GDM1 (cell line): ENCODE data around the gene AZU1.

Source experiments
- DNase-seq: peaks from one replicate; lab custom pipeline; 2025; lab: John Stamatoyannopoulos, UW

The AZU1 gene, protein sequence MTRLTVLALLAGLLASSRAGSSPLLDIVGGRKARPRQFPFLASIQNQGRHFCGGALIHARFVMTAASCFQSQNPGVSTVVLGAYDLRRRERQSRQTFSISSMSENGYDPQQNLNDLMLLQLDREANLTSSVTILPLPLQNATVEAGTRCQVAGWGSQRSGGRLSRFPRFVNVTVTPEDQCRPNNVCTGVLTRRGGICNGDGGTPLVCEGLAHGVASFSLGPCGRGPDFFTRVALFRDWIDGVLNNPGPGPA

GRCh38 chr19:827710-828321 is at the start of gene AZU1:
TSS of gene AZU1 (plus strand) at chr19:827837. CDS start at chr19:827847, 10 bp downstream.
- no peak for DNase-seq

DNA sequence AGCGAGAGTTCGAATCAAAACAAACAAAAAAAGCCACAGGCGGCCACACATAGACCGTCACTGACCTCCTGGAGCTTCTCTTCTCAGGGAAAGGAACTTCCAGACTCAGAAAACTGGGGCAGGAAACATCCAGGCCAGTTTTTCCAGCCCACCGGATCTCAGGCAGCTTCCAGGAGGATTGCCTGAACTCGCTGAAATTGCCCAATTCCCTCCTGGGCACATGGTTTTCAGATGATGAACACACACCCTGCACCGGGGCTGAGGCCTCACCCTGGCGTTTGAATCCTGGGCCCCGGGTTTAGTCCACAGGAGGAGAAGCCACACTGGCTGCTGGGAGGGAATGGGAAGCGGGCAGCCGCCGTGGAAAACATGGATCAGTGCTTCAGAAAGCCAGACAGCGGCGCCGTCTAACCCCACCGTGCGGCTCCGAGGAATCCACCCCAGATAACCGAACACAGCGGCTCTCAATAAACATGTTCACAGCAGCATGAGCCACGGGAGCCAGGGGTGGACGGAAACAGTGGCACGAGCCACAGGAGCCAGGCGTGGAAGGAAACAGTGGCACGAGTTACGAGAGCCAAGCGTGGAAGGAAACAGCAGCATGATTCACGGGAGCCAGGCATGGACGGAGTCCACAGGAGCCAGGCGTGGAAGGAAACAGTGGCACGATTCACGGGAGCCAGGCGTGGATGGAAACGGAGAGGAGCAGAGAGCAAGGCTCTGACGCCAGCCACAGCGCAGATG is 48.6 kb upstream of the AZU1 start:
- DNase-seq: no peak

DNA sequence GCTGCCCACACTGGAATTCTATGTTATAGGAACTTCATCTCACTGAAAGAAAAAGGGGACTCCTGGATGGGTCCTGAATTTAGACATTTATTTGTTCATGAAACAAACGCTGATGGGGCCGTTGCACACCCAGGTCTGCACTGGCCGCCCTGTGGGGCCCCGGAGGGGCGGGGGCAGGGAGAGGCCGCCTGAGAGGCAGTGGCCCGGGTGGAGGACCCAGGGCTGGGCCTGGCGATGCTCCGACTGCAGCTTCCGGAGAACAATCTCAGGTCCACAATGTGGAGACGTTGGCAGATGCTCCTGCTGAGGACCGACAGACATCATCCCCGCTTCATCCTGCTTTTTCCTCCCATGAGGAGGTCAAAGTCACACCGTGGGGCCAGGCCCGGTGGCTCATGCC is 46.7 kb upstream of the AZU1 start:
- DNase-seq: no peak

DNA sequence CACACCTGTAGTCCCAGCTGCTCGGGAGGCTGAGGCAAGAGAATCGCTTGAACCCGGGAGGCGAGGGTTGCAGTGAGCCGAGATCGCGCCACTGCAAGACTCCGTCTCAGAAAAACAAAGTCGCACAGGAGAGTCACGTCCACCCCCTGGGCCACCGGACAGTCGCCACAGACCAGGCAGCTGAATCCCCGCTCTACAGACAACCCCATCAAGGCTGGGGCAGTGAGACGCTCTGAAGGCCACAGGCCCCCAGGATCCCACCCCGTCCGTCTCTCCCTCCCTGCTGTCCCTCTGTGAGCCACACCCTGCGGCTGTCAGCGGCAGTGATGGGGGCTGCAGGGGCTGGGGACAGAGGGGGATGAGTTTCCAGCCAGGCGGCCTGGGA is 45.8 kb upstream of the AZU1 start:
- no peak for DNase-seq

GRCh38 chr19:782185-782877 is 45.3 kb upstream of the AZU1 start:
- no peak for DNase-seq

DNA sequence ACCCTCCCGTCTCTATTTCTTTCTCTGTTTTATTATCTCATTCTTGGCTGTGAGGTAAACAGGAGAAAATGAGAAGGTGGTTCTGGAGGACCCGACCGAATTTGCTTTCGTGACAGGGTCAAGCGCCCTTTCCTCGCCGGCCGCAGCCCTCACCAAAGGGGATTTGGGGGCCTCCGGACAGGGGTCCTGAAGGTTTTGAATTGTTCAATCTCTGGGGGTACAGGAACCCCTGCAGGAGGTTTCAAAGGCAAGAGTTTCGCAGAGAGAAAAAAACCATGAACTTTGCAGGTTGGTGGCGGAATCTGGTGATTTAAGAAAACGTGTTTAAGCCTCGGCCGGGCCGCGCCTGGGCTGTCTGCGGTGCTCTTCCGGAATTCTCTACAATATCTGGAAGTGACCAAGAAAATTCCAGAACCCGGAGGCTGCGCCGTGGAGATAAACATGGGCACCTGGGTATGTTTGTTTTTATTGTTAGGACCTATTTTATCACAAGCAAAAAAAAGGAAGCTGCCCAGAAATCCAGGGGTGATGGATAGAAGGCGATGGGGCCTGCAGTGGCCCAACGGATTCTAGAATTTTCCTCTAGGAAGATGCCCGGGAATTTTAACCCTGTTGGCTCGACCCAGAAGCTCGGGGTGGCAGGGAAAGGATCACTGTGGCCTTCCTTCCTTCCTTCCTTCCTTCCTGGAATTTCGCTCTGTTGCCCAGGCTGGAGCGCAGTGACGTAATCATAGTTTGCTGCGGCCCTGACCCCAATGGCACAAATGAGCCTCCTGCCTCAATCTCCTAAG is 44.6 kb upstream of the AZU1 start:
- no peak for DNase-seq

DNA sequence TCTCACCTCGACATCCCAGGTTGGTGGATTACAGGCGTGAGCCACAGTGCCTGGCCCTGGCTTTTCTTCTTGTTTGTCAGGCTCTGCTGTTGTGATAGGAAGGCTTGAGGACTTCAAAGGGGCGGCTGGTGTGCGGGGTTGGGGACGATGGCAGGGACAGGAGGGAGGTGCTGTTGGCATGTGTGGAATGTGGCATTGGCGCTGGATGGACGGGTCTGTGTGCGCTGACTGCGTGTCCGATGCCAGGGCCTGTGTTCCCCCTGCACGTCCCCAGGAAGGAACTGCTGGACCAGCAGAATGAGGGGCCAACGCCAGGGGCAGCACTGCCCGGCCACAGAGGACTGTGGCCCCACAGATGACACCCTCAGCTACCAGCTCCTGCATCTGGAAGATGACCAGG is 43.1 kb upstream of the AZU1 start:
- no peak for DNase-seq

GRCh38 chr19:787536-787935 is 40.1 kb upstream of the AZU1 start:
- no peak for DNase-seq

DNA sequence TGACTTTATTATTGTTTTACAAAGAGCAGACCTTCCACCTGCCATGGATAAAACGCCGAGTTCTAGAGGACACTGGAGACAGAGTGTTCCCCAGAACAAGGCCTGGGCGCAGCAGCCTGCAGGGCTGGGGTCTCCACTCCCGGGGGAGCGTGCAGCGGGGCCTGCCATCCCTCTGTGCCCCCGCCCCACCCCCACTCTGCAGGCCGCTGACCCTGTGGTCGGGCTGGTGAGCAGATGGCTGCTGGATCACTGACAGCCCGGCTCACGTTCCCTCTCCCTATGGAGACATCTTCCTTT is 39.0 kb upstream of the AZU1 start:
- no peak for DNase-seq

GRCh38 chr19:788983-789700 is 38.5 kb upstream of the AZU1 start:
- peak; percentile 37 for DNase-seq

DNA sequence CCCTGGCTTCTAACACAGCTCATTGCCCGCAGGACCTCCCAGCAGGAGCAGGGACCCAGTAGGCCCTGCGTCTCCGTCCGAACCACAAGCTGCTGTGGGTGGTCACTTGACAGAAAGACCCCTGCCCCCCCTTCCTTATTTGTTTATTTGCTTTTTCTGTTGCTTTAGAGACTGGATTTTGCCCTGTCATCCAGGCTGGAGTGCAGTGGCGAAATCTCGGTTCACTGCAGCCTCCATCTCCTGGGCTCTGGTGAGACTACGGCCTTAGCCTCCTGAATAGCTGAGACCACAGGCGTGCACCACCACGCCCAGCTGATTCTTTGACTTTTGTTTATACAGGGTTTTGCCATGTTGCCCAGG is 38.0 kb upstream of the AZU1 start:
- no peak for DNase-seq

DNA sequence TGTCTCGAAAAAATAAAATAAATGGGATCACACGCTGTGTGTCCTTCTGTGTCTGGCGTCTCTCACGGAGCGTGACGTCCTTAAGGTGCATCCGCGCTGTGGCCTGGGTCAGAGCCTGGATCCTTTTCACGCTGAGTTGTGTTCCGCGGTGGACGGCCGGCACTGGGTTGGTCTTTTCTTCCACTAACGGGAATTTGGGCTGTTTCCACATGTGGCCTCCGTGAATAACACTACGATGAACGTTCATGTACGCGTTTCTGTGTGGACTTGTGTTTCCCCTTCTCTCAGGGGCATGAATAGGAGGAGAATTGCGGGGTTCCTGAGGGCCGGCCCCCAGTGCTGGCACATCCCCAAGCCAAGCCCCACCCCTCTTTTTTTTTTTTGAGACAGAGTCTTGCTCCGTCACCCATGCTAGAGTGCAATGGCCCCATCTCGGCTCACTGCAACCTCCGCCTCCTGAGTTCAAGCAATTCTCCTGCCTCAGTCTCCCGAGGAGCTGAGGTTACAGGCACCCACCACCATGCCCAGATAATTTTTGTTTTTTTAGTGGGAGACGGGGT is 36.5 kb upstream of the AZU1 start:
- DNase-seq: no peak

GRCh38 chr19:791567-792305 is 35.9 kb upstream of the AZU1 start:
- DNase-seq: no peak

GRCh38 chr19:792306-792885 is 35.2 kb upstream of the AZU1 start:
- no peak for DNase-seq

- DNase-seq: no peak
Observed at GRCh38 chr19:793806-794205, 33.8 kb upstream of the AZU1 start.

- no peak for DNase-seq
Observed at GRCh38 chr19:795073-795611, 32.5 kb upstream of the AZU1 start.

GRCh38 chr19:795691-796581 is 31.7 kb upstream of the AZU1 start:
- DNase-seq: no peak

DNA sequence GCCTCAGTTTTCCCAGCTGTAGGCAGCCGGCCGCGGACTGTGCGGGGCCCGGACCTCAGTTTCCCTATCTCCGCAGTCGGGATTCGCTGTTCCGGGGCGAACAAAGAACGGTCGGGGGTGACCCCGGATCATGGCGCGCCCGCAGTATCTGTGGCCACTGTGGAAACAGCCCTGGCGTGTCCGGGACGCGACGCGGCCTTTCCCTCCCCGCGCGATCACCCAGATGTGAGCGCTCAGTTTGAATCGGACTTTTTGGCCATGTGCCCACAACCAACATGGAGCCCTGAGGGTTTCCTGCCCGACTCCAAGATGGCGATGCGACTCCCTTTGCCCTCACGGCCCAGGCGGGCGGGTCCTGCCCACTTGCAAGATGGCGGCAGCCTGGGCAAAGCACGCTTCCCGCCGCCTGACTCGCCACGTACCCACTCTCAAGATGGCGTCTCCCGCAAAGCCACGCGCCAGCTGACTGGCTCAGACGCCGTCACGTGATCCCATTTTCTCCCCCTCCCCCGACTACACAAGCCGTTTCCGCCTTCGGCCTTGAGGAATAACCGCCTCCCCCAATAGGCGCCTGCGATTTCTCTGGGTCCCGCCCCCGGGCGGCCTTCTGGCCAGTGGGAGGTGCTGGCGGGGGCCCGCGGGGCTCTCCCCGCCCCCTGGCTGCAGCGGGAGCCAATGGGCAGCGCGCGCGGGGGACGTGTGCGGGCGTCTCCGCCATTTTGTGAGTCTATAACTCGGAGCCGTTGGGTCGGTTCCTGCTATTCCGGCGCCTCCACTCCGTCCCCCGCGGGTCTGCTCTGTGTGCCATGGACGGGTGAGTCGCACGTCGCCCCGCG is 30.7 kb upstream of the AZU1 start, which contains the start of gene PTBP1:
Gene PTBP1 (plus strand): TSS at position 761 of the 836 bp plus-strand sequence. CDS start 46 bp downstream, at position 807.
- DNase-seq: peak; percentile 100
